Endodermal cell (in vitro differentiated cells): Measurements from ENCODE around the gene PPP2R5B. TPM values are rescaled to one million over a fixed set of nuclear protein-coding genes. Genes with fewer than 3 reads are reported as not detected.
A peak's percentile ranks its signal among the peaks of the same experiment; 100 is the strongest.

Source experiments
- DNase-seq: peaks from one replicate; pipeline ENCODE4 v3.0.0-alpha.2; 2017
- H3K27ac ChIP-seq: 2 replicates; pipeline ENCODE4 v1.5.1; 2013; ENCODE audit warnings: mild to moderate bottlenecking, low read depth, low read length, moderate library complexity
- H3K27me3 ChIP-seq: 2 replicates; pipeline ENCODE4 v1.6.1; 2013; ENCODE audit warnings: mild to moderate bottlenecking, low read length, moderate library complexity; ENCODE audit not compliant: insufficient read depth, control insufficient read depth, poor library complexity, severe bottlenecking
- H3K36me3 ChIP-seq: 2 replicates; pipeline ENCODE4 v1.7.0; 2013; ENCODE audit warnings: mild to moderate bottlenecking, low read length, moderate library complexity; ENCODE audit not compliant: control insufficient read depth, insufficient read depth
- H3K4me1 ChIP-seq: one replicate; pipeline ENCODE4 v1.7.0; 2013; ENCODE audit warnings: low read length; ENCODE audit not compliant: control insufficient read depth, insufficient read depth
- H3K4me3 ChIP-seq: 2 replicates; pipeline ENCODE4 v1.5.1; 2013; ENCODE audit warnings: mild to moderate bottlenecking, low read length, moderate library complexity
- H3K9ac ChIP-seq: 2 replicates; pipeline ENCODE4 v1.6.1; 2013; ENCODE audit warnings: mild to moderate bottlenecking, low read length, moderate library complexity; ENCODE audit not compliant: poor library complexity, severe bottlenecking; ENCODE audit errors: extremely low read depth
- H3K9me3 ChIP-seq: 2 replicates; pipeline ENCODE4 v1.6.1; 2013; ENCODE audit warnings: mild to moderate bottlenecking, low read length, moderate library complexity; ENCODE audit not compliant: control insufficient read depth
- H3K27ac Mint-ChIP-seq: 2 replicates; pipeline ENCODE4 v1.8.0; 2020; ENCODE audit warnings: mixed read lengths
- H3K27me3 Mint-ChIP-seq: 2 replicates; pipeline ENCODE4 v1.8.0; 2021; ENCODE audit warnings: mild to moderate bottlenecking, mixed read lengths; ENCODE audit not compliant: insufficient read depth
- H3K36me3 Mint-ChIP-seq: 2 replicates; pipeline ENCODE4 v1.8.0; 2020; ENCODE audit warnings: low read depth, mixed read lengths
- H3K4me1 Mint-ChIP-seq: 2 replicates; pipeline ENCODE4 v1.8.0; 2020; ENCODE audit warnings: mixed read lengths
- H3K4me3 Mint-ChIP-seq: 2 replicates; pipeline ENCODE4 v1.8.0; 2020; ENCODE audit warnings: mild to moderate bottlenecking, moderate library complexity, mixed read lengths
- H3K9me3 Mint-ChIP-seq: 2 replicates; pipeline ENCODE4 v1.8.0; 2020; ENCODE audit warnings: mild to moderate bottlenecking, mixed read lengths
- WGBS, 2 experiments: methylation state at CpG; one replicate each; pipeline versions ENCODE4 v1.1.5 to v1.1.7; 2013; ENCODE audit warnings: missing lambda C conversion rate in 2 of 2, mixed read lengths in 1 of 2; ENCODE audit not compliant: insufficient coverage in 1 of 2, insufficient read length in 1 of 2; 5-methylcytosine and 5-hydroxymethylcytosine counted together
- total RNA-seq, 2 donors: library from RNA; stranded (reverse); fragmentation: NEBNext Ultra II Directional in 1 of 2; extraction: Animal tissue kit (Norgen Biotek cat#: 25700) in 1 of 2; gene quantifications; 2 replicates in 1 of 2; 3 replicates in 1 of 2; pipeline ENCODE4 v1.2.1, GENCODE V29; 2021
- TF ChIP-seq, protein P1 (sequence below): fragments of 200-600 bp; sonication (generic); conservative IDR thresholded peaks from 2 replicates; pipeline ENCODE4 v1.5.0; 2021; ENCODE audit warnings: antibody characterized with exemption, mild to moderate bottlenecking

Gene PPP2R5B
- total RNA-seq, 2 donors from 2014 or later: 2.8 to 3.3 TPM

DNA sequence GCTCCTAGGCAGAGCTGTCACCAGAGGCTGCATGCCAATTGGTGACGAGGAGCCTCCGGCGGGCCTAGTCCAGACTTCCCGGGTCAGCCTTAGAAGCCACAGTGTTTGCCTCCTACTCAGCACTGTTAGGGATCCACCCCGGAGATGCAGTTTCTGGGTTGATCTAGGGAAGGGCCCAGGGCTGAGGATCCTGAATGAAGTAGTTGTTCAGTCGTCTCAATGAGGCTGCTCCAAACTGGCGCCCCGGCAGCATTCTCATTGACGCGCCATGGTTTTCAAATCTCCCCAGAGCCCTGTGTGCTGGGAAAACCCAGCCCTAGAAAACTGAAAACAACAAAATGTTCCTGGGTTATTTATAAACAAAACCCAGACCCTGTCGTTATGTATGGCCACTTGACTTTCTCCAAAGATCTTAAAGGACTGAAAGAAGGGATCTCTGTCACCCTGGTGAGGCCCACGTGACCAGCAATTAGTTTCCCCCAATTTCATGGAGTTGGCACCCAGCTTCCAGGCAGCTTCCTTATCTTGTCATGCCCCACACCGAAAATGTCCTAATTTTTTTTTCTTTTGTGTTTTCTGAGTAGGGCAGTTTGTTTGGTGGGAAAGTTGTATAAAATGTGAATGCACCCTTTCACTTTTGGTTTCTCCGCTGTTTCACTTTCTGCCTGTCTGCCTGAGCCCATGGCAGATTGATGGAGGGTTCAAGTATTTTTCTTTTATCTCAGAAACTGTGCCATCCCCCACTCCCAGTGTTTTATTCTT lies 44.1 kb upstream of the PPP2R5B start:
- Histone ChIP-seq H3K4me3 (no peak overlapping the region), H3K9ac (no peak overlapping the region), H3K4me1 (no peaks in the 10 kb centered on the region), H3K9me3 (no peaks in the 10 kb centered on the region), H3K27me3 (no peaks in the 10 kb centered on the region), H3K27ac (no peak overlapping the region), H3K36me3 (no peaks in the 10 kb centered on the region)
- Mint-ChIP-seq H3K4me1 (peaks cover 28% of the 10 kb centered on the region), H3K27ac (no peak overlapping the region), H3K9me3 (no peaks in the 10 kb centered on the region), H3K36me3 (no peaks in the 10 kb centered on the region), H3K27me3 (peaks cover 8% of the 10 kb centered on the region), H3K4me3 (peak overlapping the region; percentile 88)
- TF ChIP-seq, protein P1, sequence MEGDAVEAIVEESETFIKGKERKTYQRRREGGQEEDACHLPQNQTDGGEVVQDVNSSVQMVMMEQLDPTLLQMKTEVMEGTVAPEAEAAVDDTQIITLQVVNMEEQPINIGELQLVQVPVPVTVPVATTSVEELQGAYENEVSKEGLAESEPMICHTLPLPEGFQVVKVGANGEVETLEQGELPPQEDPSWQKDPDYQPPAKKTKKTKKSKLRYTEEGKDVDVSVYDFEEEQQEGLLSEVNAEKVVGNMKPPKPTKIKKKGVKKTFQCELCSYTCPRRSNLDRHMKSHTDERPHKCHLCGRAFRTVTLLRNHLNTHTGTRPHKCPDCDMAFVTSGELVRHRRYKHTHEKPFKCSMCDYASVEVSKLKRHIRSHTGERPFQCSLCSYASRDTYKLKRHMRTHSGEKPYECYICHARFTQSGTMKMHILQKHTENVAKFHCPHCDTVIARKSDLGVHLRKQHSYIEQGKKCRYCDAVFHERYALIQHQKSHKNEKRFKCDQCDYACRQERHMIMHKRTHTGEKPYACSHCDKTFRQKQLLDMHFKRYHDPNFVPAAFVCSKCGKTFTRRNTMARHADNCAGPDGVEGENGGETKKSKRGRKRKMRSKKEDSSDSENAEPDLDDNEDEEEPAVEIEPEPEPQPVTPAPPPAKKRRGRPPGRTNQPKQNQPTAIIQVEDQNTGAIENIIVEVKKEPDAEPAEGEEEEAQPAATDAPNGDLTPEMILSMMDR: no peak
- no peak for DNase-seq
- 92 to 95% methylated on average over 11 to 14 of the region's 14 CpGs for WGBS, 2 experiments

DNA sequence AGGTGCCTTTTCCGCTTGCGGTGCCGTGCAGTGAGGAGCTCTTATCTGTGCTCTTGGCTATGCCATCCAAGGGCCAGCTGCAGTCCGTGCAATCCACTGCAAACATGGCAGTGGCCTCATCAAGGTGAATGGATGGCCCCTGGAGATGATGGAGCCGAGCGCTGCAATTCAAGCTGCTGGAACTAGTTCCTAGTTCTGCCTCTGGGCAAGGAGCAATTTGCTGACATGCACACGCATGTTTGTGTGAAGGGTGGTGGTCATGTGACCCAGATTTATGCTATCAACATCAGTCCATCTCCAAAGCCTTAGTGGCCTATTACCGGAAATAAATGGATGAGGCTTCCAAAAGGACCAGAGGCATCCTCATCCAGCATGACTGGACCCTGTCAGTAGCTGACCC lies 43.0 kb upstream of the PPP2R5B start:
- no peak overlapping the region for H3K27ac ChIP-seq
- H3K9me3 ChIP-seq: no peaks in the 10 kb centered on the region
- H3K4me1 ChIP-seq: no peaks in the 10 kb centered on the region
- peaks cover 20% of the 10 kb centered on the region for H3K4me1 Mint-ChIP-seq
- H3K4me3 Mint-ChIP-seq: no peak overlapping the region
- H3K9me3 Mint-ChIP-seq: no peaks in the 10 kb centered on the region
- peaks cover 8% of the 10 kb centered on the region for H3K27me3 Mint-ChIP-seq
- TF ChIP-seq, protein P1: no peak
- H3K36me3 Mint-ChIP-seq: no peaks in the 10 kb centered on the region
- 90 to 94% methylated on average over 5 to 8 of the region's 8 CpGs for WGBS, 2 experiments
- H3K27me3 ChIP-seq: no peaks in the 10 kb centered on the region
- no peak for DNase-seq
- no peak overlapping the region for H3K4me3 ChIP-seq
- H3K9ac ChIP-seq: no peak overlapping the region
- H3K27ac Mint-ChIP-seq: no peak overlapping the region
- H3K36me3 ChIP-seq: no peaks in the 10 kb centered on the region

DNA sequence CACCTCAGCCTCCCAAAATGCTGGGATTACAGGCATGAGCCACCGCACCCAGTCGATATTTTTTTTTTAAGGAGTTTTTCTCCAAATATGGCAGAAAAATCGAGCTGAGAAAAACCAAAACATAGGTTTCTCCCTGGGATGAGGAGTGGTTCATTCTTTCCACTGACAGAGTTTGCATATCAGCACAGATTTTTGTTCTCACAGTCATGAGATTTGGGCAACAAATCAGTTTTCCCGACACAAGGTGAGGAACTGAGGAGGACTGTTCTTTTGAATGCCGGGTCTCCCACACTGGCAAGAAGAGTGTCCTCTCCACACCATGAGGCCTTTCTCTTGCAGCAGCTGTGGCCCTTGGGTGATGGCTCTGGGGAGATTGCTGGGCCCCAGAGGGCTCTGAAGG lies 42.2 kb upstream of the PPP2R5B start:
- TF ChIP-seq, protein P1: no peak
- Mint-ChIP-seq H3K4me3 (no peak overlapping the region), H3K27me3 (peaks cover 6% of the 10 kb centered on the region), H3K36me3 (no peaks in the 10 kb centered on the region), H3K9me3 (no peaks in the 10 kb centered on the region), H3K4me1 (peaks cover 14% of the 10 kb centered on the region), H3K27ac (no peak overlapping the region)
- H3K4me1 ChIP-seq: no peaks in the 10 kb centered on the region
- H3K4me3 ChIP-seq: no peak overlapping the region
- WGBS, 2 experiments: 91 to 98% methylated on average over 4 to 5 of the region's 5 CpGs
- no peaks in the 10 kb centered on the region for H3K27me3 ChIP-seq
- H3K9me3 ChIP-seq: no peaks in the 10 kb centered on the region
- H3K27ac ChIP-seq: no peak overlapping the region
- H3K36me3 ChIP-seq: no peaks in the 10 kb centered on the region
- DNase-seq: no peak
- no peak overlapping the region for H3K9ac ChIP-seq
